ENCODE measurements around the gene PCNX2. TPM values are rescaled to one million over a fixed set of nuclear protein-coding genes. Genes with fewer than 3 reads are reported as not detected.

PCNX2 gene
- total and polyA plus RNA-seq, 2 experiments from 2014 or later, result 42.9 to 88.3 TPM

DNA sequence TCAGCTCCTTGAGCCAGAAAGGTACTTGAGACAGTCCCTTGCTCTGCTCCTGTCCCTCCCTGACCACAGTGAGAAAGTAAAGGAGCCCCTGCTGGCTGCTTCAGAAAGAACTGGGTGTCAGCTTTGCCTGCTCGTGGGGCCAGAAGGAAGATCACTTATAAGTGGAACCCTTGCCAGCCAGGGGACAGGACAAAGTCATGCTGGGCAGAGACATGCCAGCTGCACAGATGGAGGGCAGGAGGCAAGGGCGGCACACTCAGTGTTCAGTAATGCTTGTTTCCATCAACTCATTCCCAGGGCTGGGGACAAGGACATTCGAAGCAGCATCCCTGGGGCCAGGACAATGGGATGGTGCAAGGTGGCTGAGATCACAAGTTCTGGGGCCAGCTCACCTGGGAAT lies 303.3 kb downstream of the PCNX2 start:
- H3K79me2 ChIP-seq (replicated peaks; ENCODE audit: insufficient read depth), result no peaks in the 10 kb centered on the region
- H2AFZ ChIP-seq, result no peak overlapping the region
- no peak for ATAC-seq
- H3K4me3 ChIP-seq, result no peak overlapping the region
- H3K4me1 ChIP-seq (ENCODE audit: insufficient read depth), result no peaks in the 10 kb centered on the region
- no peaks in the 10 kb centered on the region for H3K9me2 ChIP-seq (ENCODE audit: insufficient read depth)
- H3K27me3 ChIP-seq (ENCODE audit: insufficient read depth), result no peaks in the 10 kb centered on the region
- Mint-ChIP-seq H3K4me1 (no peaks in the 10 kb centered on the region), H3K9me3 (peaks cover 33% of the 10 kb centered on the region), H3K27ac (no peak overlapping the region), H3K4me3 (no peak overlapping the region), H3K27me3 (ENCODE audit: insufficient read depth, low read depth, poor library complexity) (peaks cover 12% of the 10 kb centered on the region), H3K36me3 (ENCODE audit: low read depth) (peaks cover 76% of the 10 kb centered on the region)
- H3K27ac ChIP-seq (ENCODE audit: low read depth), result no peak overlapping the region
- H3K4me2 ChIP-seq, result no peak overlapping the region
- H3K36me3 ChIP-seq (ENCODE audit: insufficient read depth), result peaks cover 21% of the 10 kb centered on the region
- no peak for TF ChIP-seq ZNF114 (CRISPR knock-in tag; IDR thresholded peaks at IDR 0.05)
- TF ChIP-seq, protein P1, sequence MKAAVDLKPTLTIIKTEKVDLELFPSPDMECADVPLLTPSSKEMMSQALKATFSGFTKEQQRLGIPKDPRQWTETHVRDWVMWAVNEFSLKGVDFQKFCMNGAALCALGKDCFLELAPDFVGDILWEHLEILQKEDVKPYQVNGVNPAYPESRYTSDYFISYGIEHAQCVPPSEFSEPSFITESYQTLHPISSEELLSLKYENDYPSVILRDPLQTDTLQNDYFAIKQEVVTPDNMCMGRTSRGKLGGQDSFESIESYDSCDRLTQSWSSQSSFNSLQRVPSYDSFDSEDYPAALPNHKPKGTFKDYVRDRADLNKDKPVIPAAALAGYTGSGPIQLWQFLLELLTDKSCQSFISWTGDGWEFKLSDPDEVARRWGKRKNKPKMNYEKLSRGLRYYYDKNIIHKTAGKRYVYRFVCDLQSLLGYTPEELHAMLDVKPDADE (IDR thresholded peaks at IDR 0.05), result no peak
- no peak for TF ChIP-seq CREB1 (CRISPR knock-in tag; IDR thresholded peaks at IDR 0.05; ENCODE audit: low read depth)
- TF ChIP-seq POLR2AphosphoS5 (IDR thresholded peaks at IDR 0.05; ENCODE audit: low read depth), result no peak
- H4K20me1 ChIP-seq (replicated peaks; ENCODE audit: insufficient read depth), result no peaks in the 10 kb centered on the region
- DNase-seq (ENCODE audit: low spot score), result no peak
- no peaks in the 10 kb centered on the region for H3F3A ChIP-seq (replicated peaks; ENCODE audit: low read depth)

DNA sequence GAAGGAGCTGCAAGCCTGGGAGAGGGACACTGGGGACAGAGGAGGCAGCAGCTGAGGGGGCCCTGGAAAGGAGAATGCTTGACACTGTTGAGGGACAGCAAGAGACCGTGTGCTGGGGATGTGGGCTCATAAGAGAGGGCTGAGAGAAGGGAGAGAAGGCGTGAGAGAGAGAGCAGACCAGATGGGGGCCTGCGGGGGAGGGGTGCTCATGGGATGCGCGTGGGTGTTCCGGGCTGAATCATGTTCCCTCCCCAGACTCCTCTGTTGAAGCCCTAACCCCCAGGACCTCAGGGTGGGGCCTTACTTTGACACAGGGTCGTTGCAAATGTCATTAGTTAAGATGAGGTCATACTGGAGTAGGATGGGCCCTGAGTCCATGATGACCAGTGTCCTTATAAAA lies 304.3 kb downstream of the PCNX2 start:
- DNase-seq (ENCODE audit: low spot score), result no peak
- no peak overlapping the region for H3K27ac ChIP-seq (ENCODE audit: low read depth)
- no peaks in the 10 kb centered on the region for H3K27me3 ChIP-seq (ENCODE audit: insufficient read depth)
- peaks cover 66% of the 10 kb centered on the region for H3K36me3 Mint-ChIP-seq (ENCODE audit: low read depth)
- peaks cover 12% of the 10 kb centered on the region for H3K27me3 Mint-ChIP-seq (ENCODE audit: insufficient read depth, low read depth, poor library complexity)
- H3K4me3 Mint-ChIP-seq, result no peak overlapping the region
- no peaks in the 10 kb centered on the region for H3K4me1 Mint-ChIP-seq
- no peaks in the 10 kb centered on the region for H3K9me2 ChIP-seq (ENCODE audit: insufficient read depth)
- no peaks in the 10 kb centered on the region for H3F3A ChIP-seq (replicated peaks; ENCODE audit: low read depth)
- no peak overlapping the region for H2AFZ ChIP-seq
- H3K79me2 ChIP-seq (replicated peaks; ENCODE audit: insufficient read depth), result no peaks in the 10 kb centered on the region
- ATAC-seq, result no peak
- H3K4me2 ChIP-seq, result no peak overlapping the region
- no peak overlapping the region for H3K27ac Mint-ChIP-seq
- no peaks in the 10 kb centered on the region for H4K20me1 ChIP-seq (replicated peaks; ENCODE audit: insufficient read depth)
- H3K4me1 ChIP-seq (ENCODE audit: insufficient read depth), result no peaks in the 10 kb centered on the region
- H3K4me3 ChIP-seq, result no peak overlapping the region
- H3K9me3 Mint-ChIP-seq, result peaks cover 33% of the 10 kb centered on the region
- H3K36me3 ChIP-seq (ENCODE audit: insufficient read depth), result peaks cover 18% of the 10 kb centered on the region
- no peak for TF ChIP-seq NANOG (IDR thresholded peaks at IDR 0.05; ENCODE audit: borderline replicate concordance)
- no peak for TF ChIP-seq ZNF331 (CRISPR knock-in tag; IDR thresholded peaks at IDR 0.05; ENCODE audit: low read depth)
- TF ChIP-seq, protein P2, sequence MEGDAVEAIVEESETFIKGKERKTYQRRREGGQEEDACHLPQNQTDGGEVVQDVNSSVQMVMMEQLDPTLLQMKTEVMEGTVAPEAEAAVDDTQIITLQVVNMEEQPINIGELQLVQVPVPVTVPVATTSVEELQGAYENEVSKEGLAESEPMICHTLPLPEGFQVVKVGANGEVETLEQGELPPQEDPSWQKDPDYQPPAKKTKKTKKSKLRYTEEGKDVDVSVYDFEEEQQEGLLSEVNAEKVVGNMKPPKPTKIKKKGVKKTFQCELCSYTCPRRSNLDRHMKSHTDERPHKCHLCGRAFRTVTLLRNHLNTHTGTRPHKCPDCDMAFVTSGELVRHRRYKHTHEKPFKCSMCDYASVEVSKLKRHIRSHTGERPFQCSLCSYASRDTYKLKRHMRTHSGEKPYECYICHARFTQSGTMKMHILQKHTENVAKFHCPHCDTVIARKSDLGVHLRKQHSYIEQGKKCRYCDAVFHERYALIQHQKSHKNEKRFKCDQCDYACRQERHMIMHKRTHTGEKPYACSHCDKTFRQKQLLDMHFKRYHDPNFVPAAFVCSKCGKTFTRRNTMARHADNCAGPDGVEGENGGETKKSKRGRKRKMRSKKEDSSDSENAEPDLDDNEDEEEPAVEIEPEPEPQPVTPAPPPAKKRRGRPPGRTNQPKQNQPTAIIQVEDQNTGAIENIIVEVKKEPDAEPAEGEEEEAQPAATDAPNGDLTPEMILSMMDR (conservative IDR thresholded peaks at IDR 0.05; ENCODE audit: low read depth in 2 of 2), result no peak
- TF ChIP-seq, protein P3, sequence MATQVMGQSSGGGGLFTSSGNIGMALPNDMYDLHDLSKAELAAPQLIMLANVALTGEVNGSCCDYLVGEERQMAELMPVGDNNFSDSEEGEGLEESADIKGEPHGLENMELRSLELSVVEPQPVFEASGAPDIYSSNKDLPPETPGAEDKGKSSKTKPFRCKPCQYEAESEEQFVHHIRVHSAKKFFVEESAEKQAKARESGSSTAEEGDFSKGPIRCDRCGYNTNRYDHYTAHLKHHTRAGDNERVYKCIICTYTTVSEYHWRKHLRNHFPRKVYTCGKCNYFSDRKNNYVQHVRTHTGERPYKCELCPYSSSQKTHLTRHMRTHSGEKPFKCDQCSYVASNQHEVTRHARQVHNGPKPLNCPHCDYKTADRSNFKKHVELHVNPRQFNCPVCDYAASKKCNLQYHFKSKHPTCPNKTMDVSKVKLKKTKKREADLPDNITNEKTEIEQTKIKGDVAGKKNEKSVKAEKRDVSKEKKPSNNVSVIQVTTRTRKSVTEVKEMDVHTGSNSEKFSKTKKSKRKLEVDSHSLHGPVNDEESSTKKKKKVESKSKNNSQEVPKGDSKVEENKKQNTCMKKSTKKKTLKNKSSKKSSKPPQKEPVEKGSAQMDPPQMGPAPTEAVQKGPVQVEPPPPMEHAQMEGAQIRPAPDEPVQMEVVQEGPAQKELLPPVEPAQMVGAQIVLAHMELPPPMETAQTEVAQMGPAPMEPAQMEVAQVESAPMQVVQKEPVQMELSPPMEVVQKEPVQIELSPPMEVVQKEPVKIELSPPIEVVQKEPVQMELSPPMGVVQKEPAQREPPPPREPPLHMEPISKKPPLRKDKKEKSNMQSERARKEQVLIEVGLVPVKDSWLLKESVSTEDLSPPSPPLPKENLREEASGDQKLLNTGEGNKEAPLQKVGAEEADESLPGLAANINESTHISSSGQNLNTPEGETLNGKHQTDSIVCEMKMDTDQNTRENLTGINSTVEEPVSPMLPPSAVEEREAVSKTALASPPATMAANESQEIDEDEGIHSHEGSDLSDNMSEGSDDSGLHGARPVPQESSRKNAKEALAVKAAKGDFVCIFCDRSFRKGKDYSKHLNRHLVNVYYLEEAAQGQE (IDR thresholded peaks at IDR 0.05; ENCODE audit: unreplicated experiment), result no peak
- TF ChIP-seq ZNF114 (CRISPR knock-in tag; IDR thresholded peaks at IDR 0.05), result no peak
- TF ChIP-seq CREB1 (CRISPR knock-in tag; IDR thresholded peaks at IDR 0.05; ENCODE audit: low read depth), result no peak
- TF ChIP-seq, protein P1 (IDR thresholded peaks at IDR 0.05), result no peak
- TF ChIP-seq POLR2AphosphoS5 (IDR thresholded peaks at IDR 0.05; ENCODE audit: low read depth), result no peak
- TF ChIP-seq STAT1 (IDR thresholded peaks at IDR 0.05; ENCODE audit: unreplicated experiment), result no peak
- no peak for TF ChIP-seq EZH2phosphoT487 (IDR thresholded peaks at IDR 0.05; ENCODE audit: unreplicated experiment)
- no peak for TF ChIP-seq EZH2 (IDR thresholded peaks at IDR 0.05; ENCODE audit: low read depth, unreplicated experiment)
- no peak for TF ChIP-seq JUNB (IDR thresholded peaks at IDR 0.05; ENCODE audit: unreplicated experiment)
